GM18517 (cell line): ENCODE measurements around the gene NME3.

ENCODE experiments used
- ATAC-seq: cut with Tn5 transposase; IDR thresholded peaks from one replicate; pipeline ENCODE4 v1.9.1; 2021; ENCODE audit warnings: mild to moderate bottlenecking, moderate library complexity; ENCODE audit not compliant: unreplicated experiment

The NME3 gene

DNA sequence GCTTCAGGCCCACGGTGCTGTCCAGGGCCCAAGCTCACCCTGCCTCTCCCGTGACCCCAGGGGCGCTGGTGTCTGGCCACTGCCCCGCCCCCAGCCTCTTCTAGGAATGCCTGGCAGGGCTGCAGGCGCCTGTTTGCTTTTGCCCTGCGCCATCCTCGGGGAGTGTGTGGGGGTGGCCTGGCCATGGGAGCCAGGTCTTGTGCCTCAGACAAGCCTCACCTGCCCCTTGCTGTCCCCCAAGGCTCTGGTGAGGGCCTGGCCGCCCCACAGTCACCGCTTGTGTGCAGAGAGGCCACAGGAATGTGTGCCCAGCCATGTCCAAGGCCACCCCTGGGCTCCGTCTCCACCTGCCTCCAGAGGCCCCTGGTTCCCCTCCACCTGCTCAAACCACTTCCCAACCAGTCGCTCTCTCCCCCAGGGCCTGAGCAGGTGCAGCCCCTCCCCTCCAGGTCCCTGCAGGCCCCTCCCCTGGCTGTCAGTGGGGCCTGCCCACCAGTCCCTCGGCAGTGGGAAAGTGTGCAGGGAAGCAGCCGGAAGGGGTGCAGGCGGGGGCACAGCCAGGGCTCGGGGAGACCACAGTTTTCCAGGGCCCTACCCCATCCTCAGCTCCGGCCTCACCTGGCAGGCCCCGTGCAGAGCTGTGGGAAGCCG is 23.0 kb upstream of the NME3 start:
- no peak for ATAC-seq

DNA sequence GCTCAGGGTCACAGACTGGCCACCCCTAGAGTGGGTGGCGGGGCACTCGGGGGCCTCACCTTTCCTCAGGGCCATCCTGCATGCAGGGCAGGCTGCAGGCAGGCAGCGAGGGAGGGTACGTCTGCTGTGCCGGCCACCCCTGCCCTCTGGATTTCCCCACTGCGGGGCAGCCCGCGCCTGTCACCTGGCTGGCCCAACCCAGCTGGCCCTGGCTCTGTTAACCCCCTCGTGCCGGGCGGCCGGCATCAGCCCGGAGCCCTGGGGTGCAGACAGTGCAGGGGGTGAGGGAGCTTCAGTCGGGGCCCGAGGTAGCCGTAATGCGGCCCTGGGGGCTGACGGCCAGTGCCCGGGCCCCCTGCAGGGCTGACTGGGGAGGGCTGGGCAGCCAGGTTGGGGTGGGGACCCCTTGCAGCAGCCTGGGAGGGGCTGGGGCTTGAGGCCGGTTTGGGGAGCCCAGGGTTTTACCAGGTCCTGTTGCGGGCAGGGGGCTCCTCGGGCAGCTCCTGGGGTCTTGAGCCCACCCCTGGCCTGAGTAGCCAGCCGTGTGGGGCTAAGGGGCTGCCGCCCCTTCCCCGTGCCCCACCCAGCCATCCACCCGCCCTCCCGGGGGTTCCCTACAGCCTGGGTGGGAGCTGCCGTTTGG is 22.4 kb upstream of the NME3 start, which contains the start of gene IGFALS:
IGFALS (minus strand) TSS at position 128 of the 643 bp plus-strand sequence; CDS start at position 75, 53 bp downstream.
- ATAC-seq, result no peak

DNA sequence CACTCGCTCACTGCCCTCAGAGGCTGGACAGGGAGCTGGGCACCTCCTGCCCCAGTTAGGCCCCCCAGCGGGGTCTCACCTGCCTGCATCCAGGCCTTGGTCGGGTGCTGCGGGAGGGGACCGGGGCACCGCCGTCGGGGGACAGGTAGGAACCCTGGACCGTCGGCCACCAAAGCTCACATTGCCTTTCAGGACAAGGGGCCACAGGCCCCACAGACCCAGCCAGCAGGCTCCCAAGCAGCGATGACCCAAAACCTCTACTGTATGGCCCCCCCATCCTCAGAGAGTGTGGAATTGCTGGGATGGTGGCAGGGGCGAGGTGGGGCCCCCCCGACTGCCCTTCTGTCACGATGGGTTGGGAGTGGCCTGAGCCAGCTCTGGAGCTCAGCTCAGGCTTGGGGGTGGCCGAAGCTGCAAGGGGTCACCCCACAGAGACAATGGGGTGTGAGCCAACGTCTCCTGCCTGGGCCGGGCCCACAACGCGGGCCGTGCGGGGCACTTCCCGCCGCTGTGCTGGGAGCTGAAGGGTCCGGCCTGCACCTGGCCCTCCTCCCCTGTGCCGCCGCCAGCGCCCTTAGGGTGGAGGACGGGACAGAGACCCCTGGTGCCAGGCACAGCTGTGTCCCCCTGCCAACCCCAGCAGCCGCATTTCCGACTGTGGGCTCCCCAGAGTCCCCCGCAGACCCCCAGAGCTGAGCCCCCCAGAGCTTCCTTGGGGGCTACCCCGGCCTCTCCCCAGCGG is 21.7 kb upstream of the NME3 start:
- ATAC-seq, result no peak

DNA sequence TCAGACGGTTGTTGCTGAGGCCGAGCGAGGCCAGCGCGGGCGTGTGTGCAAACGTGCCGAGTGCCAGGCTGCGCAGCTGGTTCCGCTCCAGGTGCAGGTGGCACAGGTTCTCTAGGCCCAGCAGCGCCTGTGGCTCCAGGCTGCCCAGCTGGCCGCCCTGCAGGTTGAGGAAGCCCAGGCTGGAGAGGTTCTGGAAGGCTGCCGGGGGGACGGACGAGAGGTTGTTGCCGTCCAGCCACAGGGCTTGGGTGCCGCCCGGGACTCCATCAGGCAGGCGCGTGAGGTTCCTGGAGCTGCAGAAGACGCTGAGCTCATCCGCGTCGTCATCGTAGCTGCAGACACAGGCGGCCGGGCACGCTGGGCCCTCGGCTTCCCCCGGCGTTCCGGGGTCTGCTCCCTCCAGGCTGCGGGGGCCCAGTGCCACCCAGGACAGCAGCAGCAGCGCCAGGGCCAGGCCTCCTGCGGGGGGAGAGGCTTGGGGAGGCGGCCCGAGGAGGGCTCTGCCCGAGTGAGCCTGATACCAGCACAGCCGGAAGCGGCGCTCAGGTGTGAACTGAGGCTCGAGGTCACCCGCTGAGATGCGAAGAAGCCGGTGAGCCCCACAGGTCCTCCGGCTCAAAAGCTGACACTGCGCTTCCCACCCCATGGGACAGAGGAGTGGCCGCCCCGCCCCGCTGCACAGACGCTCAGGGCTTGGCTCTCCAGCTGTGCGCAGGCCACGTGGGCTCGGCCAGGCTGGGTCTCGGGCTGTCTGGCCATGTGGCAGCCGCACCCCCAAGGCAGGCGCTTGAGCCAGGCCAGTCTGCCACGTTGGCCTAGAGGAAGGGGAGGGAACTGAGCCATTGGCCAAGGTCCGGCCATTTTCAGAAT is 20.8 kb upstream of the NME3 start:
- ATAC-seq, result no peak

DNA sequence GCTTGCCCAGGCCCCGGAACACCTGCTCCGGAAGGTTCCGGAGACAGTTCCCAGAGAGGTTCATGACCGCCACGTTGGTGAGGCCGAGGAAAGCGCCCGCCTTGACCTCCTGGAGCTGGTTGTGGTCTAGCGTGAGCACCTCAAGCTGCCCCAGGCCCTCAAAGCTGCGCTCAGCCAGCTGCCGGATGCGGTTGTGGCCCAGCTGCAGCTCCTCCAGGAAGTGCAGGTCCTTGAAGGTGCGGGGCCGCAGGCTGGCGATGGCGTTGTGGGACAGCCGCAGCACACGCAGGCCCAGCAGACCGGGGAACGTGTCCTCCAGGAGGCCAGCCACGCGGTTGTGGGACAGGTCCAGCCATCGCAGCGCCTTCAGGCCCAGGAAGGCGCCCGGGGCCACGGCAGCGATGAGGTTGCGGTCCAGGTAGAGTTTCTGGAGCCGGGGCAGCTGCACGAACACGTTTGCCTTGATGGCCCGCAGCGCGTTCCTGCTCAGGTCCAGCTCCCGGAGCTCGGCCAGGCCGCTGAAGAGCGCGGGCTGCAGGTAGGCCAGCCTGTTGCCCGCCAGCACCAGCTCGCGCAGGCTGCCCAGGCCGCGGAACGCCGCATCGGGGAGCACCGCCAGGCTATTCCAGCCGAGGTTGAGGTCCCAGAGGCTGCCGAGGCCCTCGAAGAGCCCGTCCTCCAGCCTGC is 20.1 kb upstream of the NME3 start:
- no peak for ATAC-seq

DNA sequence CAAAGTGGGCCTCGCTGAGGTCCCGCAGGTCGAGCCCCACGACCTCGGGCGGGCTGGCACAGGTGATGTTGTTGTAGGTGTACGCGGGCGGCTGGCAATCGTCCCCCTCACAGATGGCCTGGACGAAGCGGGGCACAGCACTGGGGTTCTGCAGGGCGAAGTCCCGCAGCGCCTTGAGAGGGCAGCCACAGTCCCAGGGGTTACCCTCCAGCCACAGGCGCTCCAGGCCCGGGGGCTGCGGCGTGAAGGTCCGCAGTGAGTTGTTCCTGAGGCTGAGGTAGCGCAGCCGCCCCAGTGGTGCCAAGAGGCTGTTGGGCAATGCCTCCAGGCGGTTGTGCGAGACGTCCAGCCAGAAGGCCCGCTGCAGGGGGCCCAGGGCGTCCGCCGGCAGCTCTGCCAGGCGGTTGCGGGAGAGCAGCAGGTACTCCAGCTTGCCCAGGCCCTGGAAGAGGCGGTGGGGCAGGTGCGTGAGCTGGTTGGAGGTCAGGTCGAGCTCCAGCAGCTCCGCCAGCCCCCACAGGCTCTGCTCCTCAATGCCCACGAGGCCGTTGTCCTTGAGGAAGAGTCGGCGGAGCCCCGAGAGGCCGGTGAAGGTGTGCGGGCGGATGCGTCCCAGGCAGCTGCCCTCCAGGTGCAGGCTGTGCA is 19.4 kb upstream of the NME3 start:
- ATAC-seq, result no peak

DNA sequence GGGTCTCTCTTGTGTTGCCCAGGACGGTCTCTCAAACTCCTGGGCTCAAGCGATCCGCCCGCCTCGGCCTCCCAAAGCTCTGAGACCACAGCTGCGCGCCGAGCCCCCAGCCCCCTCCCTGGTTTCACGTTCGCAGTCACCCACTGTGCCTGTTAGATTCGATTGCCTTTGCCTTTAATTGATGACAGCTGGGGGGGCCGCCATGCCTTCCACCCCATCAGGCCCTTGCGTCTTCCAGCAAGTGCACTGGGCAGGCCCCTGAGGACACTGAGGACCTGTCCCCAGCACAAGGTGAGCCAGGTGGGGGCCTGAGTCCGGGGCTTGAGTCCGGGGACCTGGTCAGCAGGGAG is 18.9 kb upstream of the NME3 start:
- no peak for ATAC-seq

DNA sequence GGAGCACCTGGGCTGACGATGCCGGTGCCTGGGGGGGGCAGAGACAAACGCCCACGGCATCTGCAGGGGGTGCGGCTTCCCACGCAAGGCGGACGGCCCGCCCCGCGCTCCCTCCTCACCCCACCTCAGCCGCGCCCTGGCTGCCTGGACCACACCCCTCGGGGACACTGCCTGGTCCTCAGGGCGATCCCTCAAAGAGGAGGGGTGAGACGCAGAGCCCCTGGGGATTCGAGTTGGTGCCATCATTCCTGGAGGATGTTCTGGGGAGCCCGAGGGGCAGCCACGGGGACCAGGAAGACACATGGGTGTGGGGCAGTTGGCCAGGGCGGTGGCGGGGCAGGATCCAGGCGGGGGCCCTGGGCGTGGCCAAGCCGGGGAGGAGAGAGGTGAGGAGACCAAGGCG is 18.3 kb upstream of the NME3 start:
- no peak for ATAC-seq

DNA sequence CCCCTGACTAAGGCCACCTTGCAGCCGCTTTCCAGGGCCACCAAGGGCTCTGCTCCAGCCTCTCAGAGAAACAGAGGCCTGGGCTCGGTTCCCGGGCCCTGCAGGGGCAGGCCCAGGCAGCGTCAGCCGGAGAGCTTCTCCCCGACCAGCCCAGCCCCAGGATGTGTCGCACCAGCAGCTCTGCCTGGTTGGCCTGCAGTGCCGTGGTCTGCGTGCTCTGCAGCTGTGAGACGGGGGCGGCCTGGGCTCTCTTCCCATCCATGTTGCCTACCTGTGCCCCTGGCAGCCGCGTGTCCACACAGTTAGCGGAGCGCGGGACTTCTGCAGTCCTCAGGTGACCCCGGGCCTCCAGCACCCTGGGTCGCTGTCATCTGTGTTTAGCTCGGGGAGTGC is 17.4 kb upstream of the NME3 start:
- no peak for ATAC-seq

DNA sequence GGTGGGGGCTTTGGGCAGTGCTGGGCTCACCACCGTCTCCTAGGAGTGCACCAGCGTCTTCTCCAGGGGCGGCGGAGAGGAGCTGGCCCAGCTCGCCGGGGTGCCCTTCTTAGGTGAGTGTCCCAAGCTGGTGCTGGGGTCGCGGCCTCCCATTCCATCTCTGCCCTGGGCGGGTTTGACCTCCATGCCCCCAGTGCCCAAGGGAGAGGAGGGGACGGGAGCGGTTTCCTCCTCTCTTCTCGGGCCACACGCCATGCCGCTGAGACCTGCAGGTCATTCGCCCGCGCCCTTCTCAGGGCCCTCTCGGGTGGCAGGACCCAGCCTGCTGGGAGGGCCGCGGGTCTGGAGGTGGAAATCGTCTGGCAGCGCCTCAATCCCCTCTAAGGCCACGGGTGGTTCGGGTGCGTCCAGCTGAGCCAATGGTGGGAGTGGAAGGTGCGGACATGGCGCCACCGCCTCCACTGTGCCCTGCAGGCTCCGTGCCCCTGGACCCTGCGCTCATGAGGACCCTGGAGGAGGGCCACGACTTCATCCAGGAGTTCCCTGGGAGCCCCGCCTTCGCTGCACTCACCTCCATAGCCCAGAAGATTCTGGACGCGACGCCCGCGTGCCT is 16.9 kb upstream of the NME3 start:
- no peak for ATAC-seq

DNA sequence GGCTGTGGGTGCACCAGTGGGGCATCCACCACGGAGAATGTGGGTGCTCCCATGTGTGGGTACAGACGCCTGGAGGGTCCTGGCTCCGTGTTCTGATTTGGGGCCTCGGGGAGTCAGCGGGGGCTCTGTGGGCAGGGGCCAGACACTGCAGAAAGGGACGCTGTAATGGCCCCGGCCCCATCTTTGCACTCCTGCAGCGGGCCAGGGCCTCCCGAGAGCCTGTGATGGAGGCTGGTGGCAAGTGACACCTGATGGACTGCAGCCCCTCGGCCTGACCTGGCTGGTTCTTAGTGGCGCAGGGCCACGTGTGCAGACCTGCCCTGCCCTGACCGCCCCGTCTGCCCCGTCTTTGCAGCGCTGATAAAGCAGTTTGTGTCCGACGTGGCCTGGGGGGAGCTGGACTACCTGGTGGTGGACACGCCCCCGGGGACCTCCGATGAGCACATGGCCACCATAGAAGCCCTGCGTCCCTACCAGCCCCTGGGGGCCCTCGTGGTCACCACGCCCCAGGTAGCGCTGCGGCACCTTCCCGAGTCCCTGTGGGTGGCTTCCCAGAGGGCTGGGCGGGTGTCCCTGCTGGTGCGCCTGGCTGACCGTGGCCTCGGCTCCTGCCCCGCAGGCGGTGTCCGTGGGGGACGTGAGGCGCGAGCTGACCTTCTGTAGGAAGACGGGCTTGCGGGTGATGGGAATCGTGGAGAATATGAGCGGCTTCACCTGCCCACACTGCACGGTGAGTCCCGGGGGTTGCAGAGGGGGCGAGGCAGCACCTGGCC is 16.2 kb upstream of the NME3 start:
- no peak for ATAC-seq

DNA sequence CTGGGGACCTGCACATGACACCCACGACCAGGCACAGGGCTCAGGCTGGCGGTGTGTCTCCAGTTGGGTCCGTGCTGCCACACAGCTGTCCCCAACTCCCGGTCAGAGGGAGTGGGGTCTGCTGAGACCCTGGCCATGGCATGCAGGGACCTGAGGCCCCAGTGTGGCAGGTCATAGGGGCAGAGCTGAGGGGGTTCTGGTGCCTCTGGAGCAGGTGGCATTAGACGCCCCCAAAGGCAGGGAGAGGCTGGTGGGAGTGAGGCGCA is 15.6 kb upstream of the NME3 start:
- no peak for ATAC-seq

DNA sequence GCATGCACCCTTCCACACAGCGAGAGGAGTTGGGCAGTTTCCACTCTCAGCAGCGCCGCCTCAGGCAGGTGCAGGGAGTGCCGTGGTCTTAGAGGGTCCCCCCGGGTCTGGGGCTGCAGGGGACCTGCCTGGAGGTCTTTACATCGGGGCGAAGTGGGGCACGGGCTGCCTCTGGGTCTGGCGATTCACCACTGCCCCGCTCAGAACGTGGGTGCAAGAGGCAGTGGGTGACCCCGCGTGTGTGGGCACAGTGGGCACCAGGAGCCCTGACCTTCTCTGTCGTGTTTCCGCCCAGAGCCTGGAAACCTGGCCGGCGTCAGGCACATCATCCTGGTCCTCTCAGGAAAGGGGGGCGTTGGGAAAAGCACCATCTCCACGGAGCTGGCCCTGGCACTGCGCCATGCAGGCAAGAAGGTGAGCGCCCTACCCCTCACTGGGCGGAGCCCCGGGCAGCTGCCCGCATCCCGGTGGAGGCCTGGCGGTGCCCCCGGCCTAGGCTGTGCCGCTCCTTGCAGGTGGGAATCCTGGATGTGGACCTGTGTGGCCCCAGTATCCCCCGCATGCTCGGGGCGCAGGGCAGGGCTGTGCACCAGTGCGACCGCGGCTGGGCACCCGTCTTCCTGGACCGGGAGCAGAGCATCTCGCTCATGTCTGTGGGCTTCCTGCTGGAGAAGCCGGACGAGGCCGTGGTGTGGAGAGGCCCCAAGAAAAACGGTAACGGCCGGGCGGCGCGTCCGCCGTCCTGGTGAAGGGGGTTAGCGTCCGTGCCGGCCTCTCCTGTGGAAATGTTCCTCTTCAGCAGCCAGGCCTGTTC is 15.1 kb upstream of the NME3 start:
- no peak for ATAC-seq

DNA sequence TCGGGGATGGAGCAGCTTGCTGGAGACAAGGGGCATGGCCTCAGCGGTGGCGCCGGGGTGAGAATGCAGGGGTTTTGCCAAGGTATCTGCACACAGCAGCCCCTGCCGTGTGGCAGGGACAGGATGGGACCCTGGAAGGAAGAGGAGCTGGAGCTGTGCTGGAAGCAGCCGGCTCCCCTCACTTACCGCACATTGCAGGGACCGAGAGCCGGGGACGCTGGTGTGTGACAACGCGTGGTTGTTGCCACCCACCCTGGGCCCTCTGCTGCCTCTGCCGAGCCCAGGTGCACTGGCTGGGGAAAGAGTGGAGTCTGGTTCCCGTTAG is 14.5 kb upstream of the NME3 start:
- ATAC-seq, result no peak

DNA sequence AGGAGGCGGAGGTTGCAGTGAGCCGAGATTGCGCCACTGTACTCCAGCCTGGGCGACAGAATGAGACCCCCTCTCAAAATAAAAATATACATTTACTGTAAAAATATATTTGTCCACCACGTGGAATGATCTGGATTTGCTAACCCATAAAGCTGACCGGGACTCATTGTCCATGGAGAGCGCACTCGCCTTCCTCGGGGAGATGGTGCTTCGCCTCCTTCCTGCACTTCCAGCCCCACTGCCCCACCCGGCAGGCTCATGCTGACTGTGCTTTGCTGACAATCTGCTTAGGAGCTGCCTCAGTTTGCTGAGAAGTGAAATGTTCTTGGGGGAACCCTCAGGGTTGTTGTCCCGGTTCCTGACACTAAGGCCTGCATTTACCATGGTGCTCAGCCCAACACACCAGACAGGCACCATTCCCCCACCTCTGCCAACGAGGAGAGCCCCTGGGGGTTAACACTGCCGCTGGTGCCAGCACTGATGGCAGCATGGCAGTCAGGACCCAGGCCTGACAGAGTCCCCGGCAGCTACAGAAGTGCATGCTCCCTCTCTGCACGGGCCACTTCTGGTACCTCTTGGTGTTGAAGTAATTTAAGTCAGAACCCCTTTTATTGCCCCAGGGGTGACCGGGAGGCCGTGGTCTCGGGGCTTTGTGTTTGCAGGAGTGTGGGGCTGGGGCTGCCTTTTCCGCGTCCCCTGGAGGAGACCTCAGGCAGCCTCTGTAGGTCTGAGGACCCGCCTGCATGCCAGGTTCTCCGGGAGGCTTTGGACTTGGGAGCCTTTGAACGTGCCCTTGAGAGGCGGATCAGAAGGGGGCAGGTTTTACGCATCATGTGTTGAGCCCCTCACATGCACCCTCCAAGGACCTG is 13.9 kb upstream of the NME3 start:
- no peak for ATAC-seq

DNA sequence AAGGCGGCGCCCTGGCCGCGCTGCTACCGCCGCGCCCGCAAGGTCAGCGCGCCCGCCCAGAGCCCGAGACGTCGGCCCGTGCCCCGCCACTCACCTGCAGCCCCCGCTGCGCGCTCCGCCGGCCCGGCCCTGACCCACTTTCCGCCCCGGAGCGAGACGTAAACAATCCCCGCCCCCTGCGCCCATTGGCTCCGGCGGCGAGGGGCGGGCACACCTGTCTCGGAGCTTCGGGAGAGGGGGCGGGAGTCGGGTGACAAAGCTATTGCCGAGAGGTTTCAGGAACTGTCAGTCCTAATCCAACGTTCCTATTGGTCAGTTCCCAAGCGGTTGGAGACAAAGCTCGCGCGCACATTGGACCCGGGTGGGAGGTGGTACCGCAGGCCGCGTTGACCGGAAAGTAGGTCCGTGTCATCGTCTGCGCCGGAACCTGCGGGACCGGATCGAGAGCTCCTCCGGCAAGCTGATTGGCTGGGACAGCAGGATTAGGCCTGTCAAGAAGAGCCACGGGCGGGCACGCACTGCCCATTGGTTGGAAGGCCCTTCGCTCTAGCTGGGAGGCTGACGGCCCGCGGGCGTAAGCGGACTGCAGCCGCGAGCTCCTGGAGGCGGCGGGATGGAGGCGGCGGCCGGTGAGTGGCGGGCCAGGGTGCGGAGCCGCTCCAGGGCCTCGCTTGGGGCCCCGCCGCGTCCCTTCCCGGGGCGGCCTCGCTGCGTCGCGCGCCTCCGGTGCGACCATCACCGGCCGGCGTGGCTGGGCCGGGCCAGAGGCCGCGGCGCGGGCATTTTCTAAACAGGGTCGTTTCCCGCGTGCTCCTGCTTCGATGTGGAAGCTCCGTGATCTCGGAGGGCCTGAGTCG is 11.3 kb upstream of the NME3 start, which contains the start of the genes NUBP2 and SPSB3:
NUBP2 (plus strand) TSS at position 553 of the 857 bp plus-strand sequence; CDS start at position 614, 61 bp downstream.
SPSB3 (minus strand) TSS at position 164 of the 857 bp plus-strand sequence. CDS start 1,088 bp downstream, outside the sequence.
- peak; percentile 87 for ATAC-seq
